ENCODE measurements around the gene IL36B. TPM values are rescaled to one million over a fixed set of nuclear protein-coding genes. Genes with fewer than 3 reads are reported as not detected.

The IL36B gene
- total and polyA plus RNA-seq, 9 of the 15 experiments (the other 6 are each of a cell fraction or from before 2014, with no cell fraction given): not detected

DNA sequence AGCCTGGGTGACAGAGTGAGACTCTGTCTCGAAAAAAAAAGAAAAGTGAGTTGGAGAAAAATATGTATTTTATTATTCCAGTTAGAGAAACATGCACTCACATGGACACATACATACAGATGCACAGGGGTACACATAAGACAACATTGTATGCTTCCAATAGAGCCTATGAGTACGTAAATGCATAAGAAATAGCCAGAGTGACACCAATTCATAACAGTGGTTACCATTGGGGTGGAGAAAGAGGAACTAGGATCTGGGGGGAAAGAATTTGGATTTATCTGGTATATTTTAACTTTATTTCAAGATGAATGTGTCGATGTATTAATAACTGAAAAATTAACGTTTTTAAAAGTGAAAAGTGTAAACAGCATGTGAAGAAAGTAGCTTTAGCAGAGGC lies 31.4 kb downstream of the IL36B start:
- POLR2A ChIA-PET: interaction anchor here (1.1 kb wide), 1 partner anchor 9 kb away, joined by 3 read pairs; no protein-coding TSS in a partner anchor
- H3K4me3 ChIP-seq: no peak overlapping the region
- CTCF ChIA-PET (ENCODE audit: low intra/inter-chr PET ratio): no interaction called here
- DNase-seq (ENCODE audit: extremely low read depth in 1 of 4, low spot score in 3 of 4): no peak
- peaks cover 0 to 2% of the 10 kb centered on the region in 2 experiments; a peak in 1 of 5 replicates for H3K4me1 ChIP-seq (replicated peaks in 1 of 2; ENCODE audit: control insufficient read depth in 2 of 2, insufficient read depth in 2 of 2, low read length in 2 of 2)
- TF ChIP-seq, protein P1, sequence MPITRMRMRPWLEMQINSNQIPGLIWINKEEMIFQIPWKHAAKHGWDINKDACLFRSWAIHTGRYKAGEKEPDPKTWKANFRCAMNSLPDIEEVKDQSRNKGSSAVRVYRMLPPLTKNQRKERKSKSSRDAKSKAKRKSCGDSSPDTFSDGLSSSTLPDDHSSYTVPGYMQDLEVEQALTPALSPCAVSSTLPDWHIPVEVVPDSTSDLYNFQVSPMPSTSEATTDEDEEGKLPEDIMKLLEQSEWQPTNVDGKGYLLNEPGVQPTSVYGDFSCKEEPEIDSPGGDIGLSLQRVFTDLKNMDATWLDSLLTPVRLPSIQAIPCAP (CRISPR knock-in tag; IDR thresholded peaks at IDR 0.05; ENCODE audit: borderline replicate concordance): no peak
- TF ChIP-seq ZNF764 (CRISPR knock-in tag; IDR thresholded peaks at IDR 0.05; ENCODE audit: low read depth) (no peak), ETV6 (IDR thresholded peaks at IDR 0.05; ENCODE audit: borderline replicate concordance in 1 of 2, low read depth in 2 of 2, low read length in 1 of 2) (no peak), ETV6 (CRISPR knock-in tag; IDR thresholded peaks at IDR 0.05; ENCODE audit: borderline replicate concordance) (no peak), POU5F1 (IDR thresholded peaks at IDR 0.05; ENCODE audit: borderline replicate concordance, low read depth, low read length, partially characterized antibody) (no peak)
- TF ChIP-seq, protein P2, sequence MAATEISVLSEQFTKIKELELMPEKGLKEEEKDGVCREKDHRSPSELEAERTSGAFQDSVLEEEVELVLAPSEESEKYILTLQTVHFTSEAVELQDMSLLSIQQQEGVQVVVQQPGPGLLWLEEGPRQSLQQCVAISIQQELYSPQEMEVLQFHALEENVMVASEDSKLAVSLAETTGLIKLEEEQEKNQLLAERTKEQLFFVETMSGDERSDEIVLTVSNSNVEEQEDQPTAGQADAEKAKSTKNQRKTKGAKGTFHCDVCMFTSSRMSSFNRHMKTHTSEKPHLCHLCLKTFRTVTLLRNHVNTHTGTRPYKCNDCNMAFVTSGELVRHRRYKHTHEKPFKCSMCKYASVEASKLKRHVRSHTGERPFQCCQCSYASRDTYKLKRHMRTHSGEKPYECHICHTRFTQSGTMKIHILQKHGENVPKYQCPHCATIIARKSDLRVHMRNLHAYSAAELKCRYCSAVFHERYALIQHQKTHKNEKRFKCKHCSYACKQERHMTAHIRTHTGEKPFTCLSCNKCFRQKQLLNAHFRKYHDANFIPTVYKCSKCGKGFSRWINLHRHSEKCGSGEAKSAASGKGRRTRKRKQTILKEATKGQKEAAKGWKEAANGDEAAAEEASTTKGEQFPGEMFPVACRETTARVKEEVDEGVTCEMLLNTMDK (IDR thresholded peaks at IDR 0.05; ENCODE audit: borderline replicate concordance, insufficient read depth, low read depth, low read length, poor library complexity, severe bottlenecking): no peak
- TF ChIP-seq, protein P3, sequence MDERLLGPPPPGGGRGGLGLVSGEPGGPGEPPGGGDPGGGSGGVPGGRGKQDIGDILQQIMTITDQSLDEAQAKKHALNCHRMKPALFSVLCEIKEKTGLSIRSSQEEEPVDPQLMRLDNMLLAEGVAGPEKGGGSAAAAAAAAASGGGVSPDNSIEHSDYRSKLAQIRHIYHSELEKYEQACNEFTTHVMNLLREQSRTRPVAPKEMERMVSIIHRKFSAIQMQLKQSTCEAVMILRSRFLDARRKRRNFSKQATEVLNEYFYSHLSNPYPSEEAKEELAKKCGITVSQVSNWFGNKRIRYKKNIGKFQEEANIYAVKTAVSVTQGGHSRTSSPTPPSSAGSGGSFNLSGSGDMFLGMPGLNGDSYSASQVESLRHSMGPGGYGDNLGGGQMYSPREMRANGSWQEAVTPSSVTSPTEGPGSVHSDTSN (CRISPR knock-in tag; IDR thresholded peaks at IDR 0.05; ENCODE audit: low read depth): no peak
- TF ChIP-seq, protein P3 (tag; conservative IDR thresholded peaks at IDR 0.05; ENCODE audit: low read depth): no peak
- no peaks in the 10 kb centered on the region for H3K9me1 ChIP-seq (ENCODE audit: control insufficient read depth, insufficient read depth, low read length)
- H3K79me2 ChIP-seq (ENCODE audit: control insufficient read depth, insufficient read depth, low read length): no peaks in the 10 kb centered on the region
- no peak overlapping the region for H3K4me2 ChIP-seq (ENCODE audit: insufficient read depth, low read length)
- in situ Hi-C loops (cut with MboI) (no loop called here), intact Hi-C loops (cut with micrococcal nuclease) (no loop called here)
- H3K27me3 ChIP-seq (ENCODE audit: control insufficient read depth in 2 of 2, insufficient read depth in 2 of 2, low read length in 2 of 2): no peaks in the 10 kb centered on the region
- H2AFZ ChIP-seq (ENCODE audit: low read depth, low read length): no peak overlapping the region
- H4K20me1 ChIP-seq (replicated peaks; ENCODE audit: control insufficient read depth, insufficient read depth, low read length): no peaks in the 10 kb centered on the region
- no peak overlapping the region for H3K9ac ChIP-seq (ENCODE audit: insufficient read depth in 1 of 2, low read depth in 2 of 2, low read length in 2 of 2)
- BruUV-seq (replicated peaks): no TSS peak
- FAIRE-seq: no peak
- WGBS (ENCODE audit: insufficient coverage, low coverage, missing lambda C conversion rate): 27% methylated on average over 4 of the region's 4 CpGs
- ATAC-seq: no peak
- H3K9me3 ChIP-seq (replicated peaks; ENCODE audit: control insufficient read depth, insufficient read depth, low read depth, low read length): no peaks in the 10 kb centered on the region
- no peaks in the 10 kb centered on the region for H3K36me3 ChIP-seq (ENCODE audit: control insufficient read depth, insufficient read depth, low read length)
- no peak overlapping the region for H3K27ac ChIP-seq (ENCODE audit: extremely low read depth, low read depth, low read length)
